NB4 (cell line): ENCODE results near the gene PCDH8.

ENCODE experiments used
- MAX ChIP-seq: IDR thresholded peaks from 2 replicates; pipeline ENCODE4 v1.6.1; 2011; ENCODE audit warnings: low read depth, low read length
- POLR2A ChIP-seq: IDR thresholded peaks from 2 replicates; pipeline ENCODE4 v1.6.1; 2011; ENCODE audit warnings: mild to moderate bottlenecking; ENCODE audit not compliant: insufficient read length; ENCODE audit errors: extremely low read depth
- TF ChIP-seq, protein P1 (sequence below): IDR thresholded peaks from one replicate; pipeline ENCODE4 v1.5.1; 2012; ENCODE audit warnings: low read depth, low read length

- TF ChIP-seq, protein P1, sequence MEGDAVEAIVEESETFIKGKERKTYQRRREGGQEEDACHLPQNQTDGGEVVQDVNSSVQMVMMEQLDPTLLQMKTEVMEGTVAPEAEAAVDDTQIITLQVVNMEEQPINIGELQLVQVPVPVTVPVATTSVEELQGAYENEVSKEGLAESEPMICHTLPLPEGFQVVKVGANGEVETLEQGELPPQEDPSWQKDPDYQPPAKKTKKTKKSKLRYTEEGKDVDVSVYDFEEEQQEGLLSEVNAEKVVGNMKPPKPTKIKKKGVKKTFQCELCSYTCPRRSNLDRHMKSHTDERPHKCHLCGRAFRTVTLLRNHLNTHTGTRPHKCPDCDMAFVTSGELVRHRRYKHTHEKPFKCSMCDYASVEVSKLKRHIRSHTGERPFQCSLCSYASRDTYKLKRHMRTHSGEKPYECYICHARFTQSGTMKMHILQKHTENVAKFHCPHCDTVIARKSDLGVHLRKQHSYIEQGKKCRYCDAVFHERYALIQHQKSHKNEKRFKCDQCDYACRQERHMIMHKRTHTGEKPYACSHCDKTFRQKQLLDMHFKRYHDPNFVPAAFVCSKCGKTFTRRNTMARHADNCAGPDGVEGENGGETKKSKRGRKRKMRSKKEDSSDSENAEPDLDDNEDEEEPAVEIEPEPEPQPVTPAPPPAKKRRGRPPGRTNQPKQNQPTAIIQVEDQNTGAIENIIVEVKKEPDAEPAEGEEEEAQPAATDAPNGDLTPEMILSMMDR, result no peak
- TF ChIP-seq POLR2A (no peak), MAX (no peak)
Measured at GRCh38 chr13:52810011-52810410, 38.4 kb downstream of the PCDH8 start.
